BLaER1 treated with 17β-estradiol and CSF1 and Interleukin-3, amounts not matched to agents 10 nM and 100 nM (cell line): Measurements from ENCODE around the gene HPCA.

Source experiments
- H3K27ac ChIP-seq, 11 experiments: shearing (Covaris generic); formaldehyde crosslinking; 2 replicates each; pipeline ENCODE4 v1.8.1; 2022
- H3K27me3 ChIP-seq, 11 experiments: shearing (Covaris generic); formaldehyde crosslinking; 2 replicates each; pipeline ENCODE4 v1.8.1; 2022
- H3K36me3 ChIP-seq, 11 experiments: shearing (Covaris generic); formaldehyde crosslinking; 2 replicates each; pipeline ENCODE4 v1.8.1; 2022
- H3K4me1 ChIP-seq, 10 experiments: shearing (Covaris generic); formaldehyde crosslinking; 2 replicates each; pipeline ENCODE4 v1.8.1; 2022
- H3K4me2 ChIP-seq, 11 experiments: shearing (Covaris generic); formaldehyde crosslinking; 2 replicates each; pipeline ENCODE4 v1.8.1; 2022
- H3K4me3 ChIP-seq, 10 experiments: shearing (Covaris generic); formaldehyde crosslinking; 2 replicates each; pipeline ENCODE4 v1.8.1; 2022
- H3K9ac ChIP-seq, 11 experiments: shearing (Covaris generic); formaldehyde crosslinking; 2 replicates each; pipeline ENCODE4 v1.8.1; 2022
- H3K9me3 ChIP-seq, 11 experiments: shearing (Covaris generic); formaldehyde crosslinking; replicated peaks in 1 of 11; 2 replicates each; pipeline ENCODE4 v1.8.1; 2022
- H4K20me1 ChIP-seq, 11 experiments: shearing (Covaris generic); formaldehyde crosslinking; 2 replicates each; pipeline ENCODE4 v1.8.1; 2022
- Cebpa-rat ChIP-seq, 11 experiments: shearing (Covaris generic); IDR thresholded peaks; 2 replicates each; pipeline ENCODE4 v1.8.1; 2022

The HPCA gene

DNA sequence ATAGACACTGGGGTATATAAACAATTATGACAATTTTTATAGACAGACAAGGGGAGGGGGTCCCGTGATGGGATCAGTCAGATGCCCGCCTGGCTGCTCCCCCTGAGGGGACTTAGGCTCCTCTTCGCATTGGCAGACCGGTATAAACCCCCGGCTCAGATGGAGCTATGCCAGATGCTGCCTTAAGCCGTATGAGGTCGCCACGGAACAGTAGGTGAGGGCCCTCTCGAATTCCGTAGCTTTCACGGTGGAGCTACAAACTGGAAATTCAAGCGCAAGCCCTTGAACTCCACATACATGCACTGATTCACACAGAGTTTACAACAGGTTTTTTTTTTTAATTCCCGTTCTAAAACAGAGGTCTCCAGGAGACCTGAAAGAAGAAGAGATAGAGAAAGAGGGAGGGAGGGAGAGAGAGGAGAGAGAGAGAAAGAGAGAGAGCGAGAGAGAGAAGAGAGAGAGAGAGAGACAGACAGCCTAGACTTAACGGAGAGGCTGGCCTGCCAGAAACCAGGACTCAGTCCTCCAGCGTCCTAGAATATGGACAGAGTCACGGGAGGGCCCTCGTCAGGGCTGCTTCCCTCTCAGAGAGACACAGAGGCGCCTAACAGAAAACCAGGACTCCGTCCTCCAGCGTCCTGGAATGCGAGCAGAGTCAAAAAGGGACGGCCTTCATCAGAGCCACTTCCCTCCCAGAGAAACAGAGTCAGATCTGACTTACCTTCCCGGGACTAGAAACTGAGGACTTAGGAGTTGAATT, 39.3 kb downstream of the HPCA start:
- TF ChIP-seq Cebpa-rat (IDR thresholded peaks at IDR 0.05) = no peak
- no peak overlapping the region for H3K4me2 ChIP-seq
- H3K36me3 ChIP-seq = no peaks in the 10 kb centered on the region
- H4K20me1 ChIP-seq = peaks cover 0 to 41% (median 9%) of the 10 kb centered on the region in 11 experiments; a peak in 10 of 22 replicates
- peaks cover 0 to 12% (median 5%) of the 10 kb centered on the region in 10 experiments; a peak in 5 of 20 replicates for H3K4me1 ChIP-seq
- peaks cover 45 to 58% (median 51%) of the 10 kb centered on the region in 11 experiments for H3K27me3 ChIP-seq
- no peak overlapping the region for H3K4me3 ChIP-seq
- H3K9ac ChIP-seq = no peak overlapping the region
- peaks cover 0 to 6% (median 0%) of the 10 kb centered on the region in 11 experiments; a peak in 1 of 22 replicates for H3K9me3 ChIP-seq
- H3K27ac ChIP-seq = no peak overlapping the region

DNA sequence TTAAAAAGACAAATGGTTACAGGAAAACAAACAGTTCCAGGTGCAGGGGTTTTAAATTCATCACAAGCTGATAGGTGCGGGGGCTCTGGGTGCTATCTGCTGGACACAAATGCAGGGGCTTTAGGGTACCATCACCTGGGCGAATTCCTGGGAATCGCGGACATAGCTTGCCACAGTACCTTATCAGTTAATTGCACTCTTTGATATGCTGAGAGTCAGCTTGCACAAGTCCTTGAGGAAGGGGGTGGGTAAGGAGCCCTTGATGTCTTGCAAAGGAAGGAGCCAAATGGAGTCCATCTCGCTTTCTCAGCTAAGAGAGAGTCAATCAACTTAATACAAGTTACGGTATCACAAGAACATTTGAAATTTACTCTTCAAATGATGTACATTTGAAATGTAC, 40.3 kb downstream of the HPCA start:
- TF ChIP-seq Cebpa-rat (IDR thresholded peaks at IDR 0.05) = no peak
- Histone ChIP-seq H3K4me3 (no peak overlapping the region), H3K27ac (no peak overlapping the region), H3K4me2 (no peak overlapping the region), H3K27me3 (peaks cover 45 to 58% (median 51%) of the 10 kb centered on the region in 11 experiments), H3K9me3 (peaks cover 0 to 6% (median 0%) of the 10 kb centered on the region in 11 experiments; a peak in 1 of 22 replicates), H3K4me1 (peaks cover 0 to 6% (median 0%) of the 10 kb centered on the region in 10 experiments; a peak in 3 of 20 replicates), H3K36me3 (peaks cover 0 to 5% (median 0%) of the 10 kb centered on the region in 11 experiments; a peak in 3 of 22 replicates), H3K9ac (no peak overlapping the region), H4K20me1 (peaks cover 0 to 42% (median 13%) of the 10 kb centered on the region in 11 experiments; a peak in 10 of 22 replicates)

DNA sequence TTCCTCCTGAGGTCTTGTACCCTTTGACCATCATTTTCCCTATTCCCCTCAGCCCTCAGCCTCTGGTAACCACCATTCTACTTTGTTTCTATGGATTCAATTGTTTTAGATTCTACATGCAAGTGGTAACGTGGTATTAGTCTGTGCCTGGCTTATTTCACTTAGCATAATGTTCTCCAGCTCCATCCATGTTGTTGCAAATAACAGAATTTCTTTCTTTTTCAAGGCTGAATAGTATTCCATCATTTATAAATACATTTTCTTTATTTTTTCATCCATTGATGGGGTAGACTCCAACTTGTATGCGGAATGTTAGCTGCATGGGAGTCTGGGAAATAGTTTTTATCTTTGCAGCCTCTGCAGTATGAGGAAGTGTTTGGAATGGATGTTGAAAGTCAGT, 41.1 kb downstream of the HPCA start:
- no peak overlapping the region for H3K9ac ChIP-seq
- peaks cover 0 to 14% (median 5%) of the 10 kb centered on the region in 11 experiments; a peak in 13 of 22 replicates for H3K36me3 ChIP-seq
- H3K4me3 ChIP-seq = no peak overlapping the region
- peaks cover 0 to 6% (median 0%) of the 10 kb centered on the region in 11 experiments; a peak in 1 of 22 replicates for H3K9me3 ChIP-seq
- H3K27ac ChIP-seq = no peak overlapping the region
- H3K4me1 ChIP-seq = peaks cover 0 to 6% (median 0%) of the 10 kb centered on the region in 10 experiments; a peak in 3 of 20 replicates
- no peak overlapping the region for H3K4me2 ChIP-seq
- peaks cover 3 to 49% (median 17%) of the 10 kb centered on the region in 11 experiments; a peak in 13 of 22 replicates for H4K20me1 ChIP-seq
- TF ChIP-seq Cebpa-rat (IDR thresholded peaks at IDR 0.05) = no peak
- H3K27me3 ChIP-seq = peaks cover 45 to 58% (median 51%) of the 10 kb centered on the region in 11 experiments

GRCh38 chr1:32928285-32928684, 42.0 kb downstream of the HPCA start:
- no peak for TF ChIP-seq Cebpa-rat (IDR thresholded peaks at IDR 0.05)
- no peak overlapping the region for H3K4me3 ChIP-seq

DNA sequence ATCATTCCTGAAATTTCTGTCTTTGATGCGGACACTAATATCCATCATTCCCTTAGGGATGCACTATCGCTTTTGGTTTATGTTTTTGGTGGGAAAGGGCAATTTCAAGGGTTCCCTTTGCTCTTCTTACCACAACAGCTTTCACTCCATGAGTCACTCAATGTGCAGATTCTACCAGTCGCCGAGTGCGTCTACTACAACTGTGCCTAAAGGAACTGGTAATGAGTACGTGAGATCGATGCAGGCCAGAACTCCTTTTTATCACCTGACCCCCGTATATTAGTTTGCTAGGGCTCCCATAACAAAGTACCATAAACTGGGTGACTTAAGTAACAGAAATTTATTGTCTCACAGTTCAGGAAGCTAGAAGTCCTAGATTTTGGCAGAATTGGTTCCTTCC, 42.4 kb downstream of the HPCA start:
- peaks cover 36 to 46% (median 40%) of the 10 kb centered on the region in 11 experiments for H3K27me3 ChIP-seq
- H3K4me1 ChIP-seq = peaks cover 0 to 8% (median 1%) of the 10 kb centered on the region in 10 experiments; a peak in 6 of 20 replicates
- H3K4me2 ChIP-seq = no peak overlapping the region
- TF ChIP-seq Cebpa-rat (IDR thresholded peaks at IDR 0.05) = no peak
- peaks cover under 1 to 25% (median 17%) of the 10 kb centered on the region in 11 experiments; a peak in 19 of 22 replicates for H3K36me3 ChIP-seq
- H3K4me3 ChIP-seq = no peak overlapping the region
- no peak overlapping the region for H3K9ac ChIP-seq
- H3K9me3 ChIP-seq = peaks cover 0 to 6% (median 0%) of the 10 kb centered on the region in 11 experiments; a peak in 1 of 22 replicates
- H4K20me1 ChIP-seq = peaks cover 3 to 47% (median 24%) of the 10 kb centered on the region in 11 experiments; a peak in 14 of 22 replicates
- no peak overlapping the region for H3K27ac ChIP-seq

More at GRCh38 chr1:32928285-32928684, 42.0 kb downstream of the HPCA start:
- Histone ChIP-seq H3K27me3 (peaks cover 41 to 50% (median 44%) of the 10 kb centered on the region in 11 experiments), H3K4me2 (no peak overlapping the region), H3K4me1 (peaks cover 0 to 6% (median 0%) of the 10 kb centered on the region in 10 experiments; a peak in 3 of 20 replicates), H4K20me1 (peaks cover 3 to 49% (median 22%) of the 10 kb centered on the region in 11 experiments; a peak in 13 of 22 replicates), H3K9me3 (peaks cover 0 to 6% (median 0%) of the 10 kb centered on the region in 11 experiments; a peak in 1 of 22 replicates), H3K9ac (no peak overlapping the region), H3K36me3 (peaks cover 0 to 22% (median 12%) of the 10 kb centered on the region in 11 experiments; a peak in 17 of 22 replicates), H3K27ac (no peak overlapping the region)

DNA sequence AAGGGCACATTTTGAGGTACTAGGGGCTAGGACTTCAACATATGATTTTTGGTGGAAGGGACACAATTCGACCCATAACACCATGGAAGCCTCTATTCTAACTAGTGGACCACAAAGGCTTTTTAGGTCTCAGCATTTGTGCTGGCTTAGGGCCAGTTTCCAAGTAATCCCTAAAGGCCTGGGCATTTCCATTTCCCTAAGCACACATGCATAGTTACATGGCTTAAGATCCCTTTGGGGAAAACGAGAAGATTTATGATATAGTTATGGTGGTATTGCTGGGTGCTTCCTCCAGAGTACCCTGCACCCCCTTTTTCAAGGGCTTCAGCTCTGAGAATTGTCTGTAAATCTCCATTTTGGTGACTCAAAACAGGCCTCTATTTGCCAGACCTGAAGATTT, 43.1 kb downstream of the HPCA start:
- H3K27me3 ChIP-seq = peaks cover 30 to 40% (median 33%) of the 10 kb centered on the region in 11 experiments
- H3K4me3 ChIP-seq = no peak overlapping the region
- H3K27ac ChIP-seq = no peak overlapping the region

DNA sequence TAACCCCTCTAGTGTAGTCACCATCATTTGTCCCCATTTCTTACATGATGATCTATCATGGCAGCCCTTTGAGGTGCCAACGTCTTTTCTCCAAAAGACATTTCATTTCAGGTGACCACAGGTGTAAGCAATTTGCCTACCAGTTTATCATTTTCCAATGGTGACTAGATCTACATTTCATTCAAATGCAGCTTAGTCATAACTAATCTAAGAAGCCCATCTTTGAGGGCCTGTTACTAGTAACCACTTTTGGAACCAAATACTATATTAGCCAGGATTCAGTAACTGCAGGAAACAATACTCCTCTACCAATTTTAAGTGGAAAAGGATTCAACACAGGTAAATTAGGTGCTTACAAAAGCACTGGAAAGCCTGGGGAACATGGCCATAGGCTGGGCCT, 45.5 kb downstream of the HPCA start:
- TF ChIP-seq Cebpa-rat (IDR thresholded peaks at IDR 0.05) = no peak
- H4K20me1 ChIP-seq = peaks cover 0 to 58% (median 47%) of the 10 kb centered on the region in 11 experiments; a peak in 18 of 22 replicates
- H3K4me3 ChIP-seq = no peak overlapping the region
- H3K27me3 ChIP-seq = peaks cover 6 to 16% (median 9%) of the 10 kb centered on the region in 11 experiments
- H3K36me3 ChIP-seq = peaks cover 31 to 56% (median 47%) of the 10 kb centered on the region in 11 experiments
- no peak overlapping the region for H3K27ac ChIP-seq
- peaks cover 0 to 6% (median 0%) of the 10 kb centered on the region in 11 experiments; a peak in 1 of 22 replicates for H3K9me3 ChIP-seq
- H3K4me1 ChIP-seq = peaks cover 0 to 30% (median 10%) of the 10 kb centered on the region in 10 experiments; a peak in 10 of 20 replicates
- no peak overlapping the region for H3K4me2 ChIP-seq
- H3K9ac ChIP-seq = no peak overlapping the region

More for the DNA sequence above, 43.1 kb downstream of the HPCA start:
- peaks cover 0 to 13% (median 6%) of the 10 kb centered on the region in 10 experiments; a peak in 8 of 20 replicates for H3K4me1 ChIP-seq
- peaks cover 3 to 51% (median 31%) of the 10 kb centered on the region in 11 experiments; a peak in 16 of 22 replicates for H4K20me1 ChIP-seq
- peaks cover 7 to 32% (median 23%) of the 10 kb centered on the region in 11 experiments; a peak in 20 of 22 replicates for H3K36me3 ChIP-seq
- no peak overlapping the region for H3K4me2 ChIP-seq
- peaks cover 0 to 6% (median 0%) of the 10 kb centered on the region in 11 experiments; a peak in 1 of 22 replicates for H3K9me3 ChIP-seq
- no peak for TF ChIP-seq Cebpa-rat (IDR thresholded peaks at IDR 0.05)
- no peak overlapping the region for H3K9ac ChIP-seq

GRCh38 chr1:32933742-32934322, 47.5 kb downstream of the HPCA start:
- peak overlapping the region in 2 of 11 experiments; percentile 1 to 22; a peak in 3 of 22 replicates for H3K4me2 ChIP-seq
- H4K20me1 ChIP-seq = peaks cover 0 to 77% (median 62%) of the 10 kb centered on the region in 11 experiments; a peak in 20 of 22 replicates
- no peak for TF ChIP-seq Cebpa-rat (IDR thresholded peaks at IDR 0.05)
- H3K9me3 ChIP-seq = no peaks in the 10 kb centered on the region
- no peaks in the 10 kb centered on the region for H3K27me3 ChIP-seq
- peak overlapping the region in 3 of 11 experiments; percentile 8 to 20 (median 13); a peak in 1 of 22 replicates for H3K27ac ChIP-seq
- peaks cover 0 to 48% (median 10%) of the 10 kb centered on the region in 10 experiments; a peak in 10 of 20 replicates for H3K4me1 ChIP-seq
- H3K4me3 ChIP-seq = no peak overlapping the region
- H3K9ac ChIP-seq = no peak overlapping the region
- peaks cover 51 to 77% (median 68%) of the 10 kb centered on the region in 11 experiments for H3K36me3 ChIP-seq
